Iris pigment epithelial cell (primary cell): Measurements from ENCODE around the gene MAOA.
"Not testable (repeated sequence)": the region's sequence is repeated elsewhere in the genome, so short reads cannot be mapped to it uniquely, and the experiment has no call there.

Experiments used
- DNase-seq: peaks from one replicate; pipeline ENCODE4 v3.0.0-alpha.2; 2011; ENCODE audit warnings: low read depth

The MAOA gene

DNA sequence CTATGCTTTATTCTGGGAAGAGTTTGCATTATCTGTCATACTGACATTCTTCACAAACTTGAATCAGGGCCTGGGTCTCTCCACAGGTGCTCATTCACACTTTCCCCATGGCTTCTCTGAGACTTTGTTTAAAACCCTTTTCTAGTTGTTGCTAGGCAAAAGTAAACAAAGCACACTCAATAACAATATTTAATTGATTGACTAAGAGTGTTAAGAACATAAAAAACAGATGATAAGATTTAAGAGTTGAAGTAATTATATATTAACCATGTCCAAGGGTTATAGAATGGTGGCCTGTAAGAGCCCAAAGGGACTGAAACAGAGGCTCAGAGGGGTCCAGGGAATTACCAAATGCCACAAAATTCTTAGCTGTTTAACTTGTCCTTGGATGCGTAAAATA, 7.1 kb downstream of the MAOA start:
- no peak for DNase-seq

DNA sequence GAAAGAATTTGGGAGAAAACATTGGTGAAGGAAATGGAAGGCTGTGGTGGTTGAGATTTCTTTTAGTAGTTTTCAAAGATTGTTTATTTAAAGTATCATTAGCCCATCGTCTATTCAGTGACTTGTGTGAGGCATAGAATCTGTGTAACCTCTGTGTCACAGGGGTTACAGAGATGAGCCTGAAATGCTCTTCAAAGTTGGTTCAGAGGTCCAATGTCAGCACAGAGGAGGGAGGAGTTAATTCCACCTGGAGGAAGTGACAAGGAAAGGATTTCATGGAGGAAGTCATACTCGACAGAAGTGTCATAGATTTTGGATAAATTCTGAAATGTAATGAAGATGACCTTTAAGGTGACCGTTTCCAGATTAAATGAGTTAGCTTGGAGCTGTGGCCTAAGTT, 8.2 kb downstream of the MAOA start:
- no peak for DNase-seq

GRCh38 chrX:43664708-43665107, 8.6 kb downstream of the MAOA start:
- no peak for DNase-seq

DNA sequence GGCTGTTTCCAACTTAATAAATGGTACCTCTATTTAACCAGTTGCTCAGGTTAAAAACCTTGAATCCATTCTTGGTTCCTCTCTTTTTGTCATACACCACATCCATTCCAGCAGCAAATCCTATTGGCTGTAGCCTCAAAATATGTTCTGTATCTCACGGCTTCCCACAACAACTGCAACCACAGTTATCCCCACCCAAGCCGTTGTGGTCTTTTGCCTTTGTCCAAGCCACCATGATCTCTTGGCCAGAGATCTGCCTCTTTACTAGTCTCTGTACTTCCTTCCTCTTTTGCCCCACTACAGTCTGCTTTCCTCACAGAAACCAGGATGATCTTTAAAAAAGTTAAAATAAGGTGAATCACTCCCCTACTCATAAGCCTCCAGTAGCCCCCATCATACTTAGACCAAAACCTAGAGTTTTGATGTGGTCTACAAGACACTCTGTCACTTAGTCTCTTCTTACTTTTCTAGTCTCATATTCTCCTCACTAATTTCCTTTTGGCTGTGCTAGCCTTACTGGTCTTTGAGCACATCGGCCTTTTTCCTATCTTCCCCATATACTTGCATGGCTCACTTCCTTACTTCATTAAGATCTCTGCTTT, 10.3 kb downstream of the MAOA start:
- no peak for DNase-seq

DNA sequence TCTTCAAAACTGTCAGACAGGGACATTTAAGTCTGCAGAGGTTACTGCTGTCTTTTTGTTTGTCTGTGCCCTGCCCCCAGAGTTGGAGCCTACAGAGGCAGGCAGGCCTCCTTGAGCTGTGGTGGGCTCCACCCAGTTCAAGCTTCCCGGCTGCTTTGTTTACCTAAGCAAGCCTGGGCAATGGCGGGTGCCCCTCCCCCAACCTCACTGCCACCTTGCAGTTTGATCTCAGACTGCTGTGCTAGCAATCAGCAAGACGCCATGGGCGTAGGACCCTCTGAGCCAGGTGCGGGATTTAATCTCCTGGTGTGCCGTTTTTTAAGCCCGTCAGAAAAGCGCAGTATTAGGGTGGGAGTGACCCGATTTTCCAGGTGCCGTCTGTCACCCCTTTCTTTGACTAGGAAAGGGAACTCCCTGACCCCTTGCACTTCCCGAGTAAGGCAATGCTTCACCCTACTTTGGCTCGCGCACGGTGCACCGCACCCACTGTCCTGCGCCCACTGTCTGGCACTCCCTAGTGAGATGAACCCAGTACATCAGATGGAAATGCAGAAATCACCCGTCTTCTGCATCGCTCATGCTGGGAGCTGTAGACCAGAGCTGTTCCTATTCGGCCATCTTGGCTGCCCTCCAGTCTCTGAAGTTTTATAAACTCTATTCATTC, 20.0 kb downstream of the MAOA start:
- not testable (repeated sequence) for DNase-seq

DNA sequence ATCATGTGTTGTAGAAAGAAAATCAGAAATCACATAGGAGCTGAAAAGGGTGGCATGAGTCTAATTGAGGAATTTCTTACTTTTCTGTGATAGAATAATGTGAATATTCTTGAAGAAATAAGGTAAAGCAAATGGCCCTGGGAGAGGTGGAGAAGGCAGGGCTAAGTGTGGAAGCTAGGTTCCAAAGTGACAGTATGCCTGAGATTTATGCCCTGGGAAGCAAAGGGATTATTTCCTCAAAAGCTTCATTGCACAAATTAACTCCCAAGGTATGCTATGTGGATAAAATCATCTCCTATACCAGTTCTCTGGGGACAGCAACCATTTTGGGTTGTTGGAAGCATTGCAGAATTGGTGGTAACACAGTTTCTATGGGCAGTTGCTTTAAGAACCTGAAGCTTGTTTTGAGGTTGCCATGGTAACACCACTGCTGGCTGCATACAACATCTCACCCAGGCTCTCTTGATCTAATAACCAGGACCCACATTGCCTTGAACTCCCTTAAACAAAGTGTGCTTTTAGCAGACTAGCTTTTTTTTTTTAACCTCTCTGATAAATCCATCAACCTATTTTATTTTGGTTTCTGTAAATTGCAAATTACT, 21.0 kb downstream of the MAOA start:
- peak; percentile 64 for DNase-seq

GRCh38 chrX:43677993-43678392, 21.9 kb downstream of the MAOA start:
- DNase-seq: no peak

GRCh38 chrX:43679058-43679457, 23.0 kb downstream of the MAOA start:
- no peak for DNase-seq

DNA sequence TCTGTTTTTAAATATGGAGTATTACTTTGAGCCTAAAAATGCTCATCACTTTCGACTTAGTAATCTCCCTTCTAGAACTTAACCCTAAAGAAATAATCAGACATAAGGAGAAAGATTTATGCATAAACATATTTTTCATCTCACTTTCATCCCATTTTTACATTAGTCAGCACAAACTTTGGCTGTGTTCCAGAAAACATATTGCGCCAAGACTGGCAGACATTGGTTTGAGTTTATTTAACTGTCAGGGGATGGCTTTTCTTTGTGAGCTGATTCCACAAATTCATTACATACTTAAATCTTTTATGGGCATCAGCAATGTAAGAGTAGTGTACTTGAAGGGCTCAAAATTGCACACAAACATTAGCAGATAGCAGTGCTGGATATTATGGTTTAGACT, 23.7 kb downstream of the MAOA start:
- DNase-seq: peak; percentile 72

- DNase-seq: no peak
Measured at GRCh38 chrX:43682726-43683125, 26.6 kb downstream of the MAOA start.

GRCh38 chrX:43685221-43685620, 29.1 kb downstream of the MAOA start:
- no peak for DNase-seq

DNA sequence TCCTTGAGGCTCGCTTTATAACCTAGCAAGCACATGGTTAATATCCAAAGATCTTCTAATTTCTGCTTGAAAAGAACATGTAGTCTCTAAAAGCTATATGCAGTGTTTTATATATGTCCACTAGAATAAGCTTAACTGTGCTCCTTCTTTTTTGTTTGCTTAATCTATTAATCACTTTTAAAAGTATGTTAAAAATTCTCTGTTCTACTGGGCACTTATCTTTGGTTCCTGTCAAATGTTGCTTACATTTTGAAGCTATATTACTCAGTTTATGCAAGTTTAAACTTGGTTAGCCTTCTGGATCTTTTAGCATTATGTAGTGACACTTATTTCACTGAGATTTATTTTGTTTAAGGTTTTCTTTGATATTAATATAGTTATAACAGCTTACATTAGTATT, 32.5 kb downstream of the MAOA start:
- DNase-seq: no peak

DNA sequence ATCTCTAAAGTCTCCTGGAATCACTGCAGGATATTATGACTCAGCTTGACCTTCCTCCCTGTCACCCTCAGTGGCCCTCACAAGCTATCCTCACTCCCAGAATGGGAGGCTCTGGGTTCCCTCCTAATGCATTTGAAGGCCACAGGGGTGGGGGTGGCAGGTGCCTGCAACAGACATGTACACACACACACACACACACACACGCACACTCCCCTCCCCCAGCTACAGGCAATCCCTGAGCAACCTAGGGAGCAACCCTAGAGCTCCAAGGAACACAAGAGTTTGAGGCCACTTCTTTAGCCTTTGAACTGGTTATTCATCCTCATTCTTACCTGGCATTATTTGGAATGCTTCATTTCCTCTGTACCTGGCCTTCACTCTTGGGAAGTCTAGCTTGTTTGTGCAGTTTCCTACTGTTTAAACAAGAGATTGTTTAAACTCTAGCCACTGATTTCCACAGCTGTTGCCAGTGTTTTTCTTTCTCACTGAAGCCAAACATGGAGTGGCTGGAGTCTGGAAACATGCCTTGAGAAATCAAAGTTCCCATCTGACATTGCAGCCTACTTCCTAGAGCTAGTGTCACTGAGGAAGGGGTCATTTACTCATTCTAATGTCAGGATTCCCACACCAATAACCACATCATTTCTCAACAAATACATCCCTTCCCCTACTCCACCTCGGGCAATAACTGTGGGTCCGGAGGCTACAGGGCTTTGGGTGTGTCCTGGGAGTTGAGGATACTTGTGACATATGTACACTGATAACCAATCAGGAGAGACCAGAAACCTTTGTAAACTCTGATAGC, 37.7 kb downstream of the MAOA start:
- no peak for DNase-seq

GRCh38 chrX:43699475-43699874, 43.4 kb downstream of the MAOA start:
- DNase-seq: no peak

DNA sequence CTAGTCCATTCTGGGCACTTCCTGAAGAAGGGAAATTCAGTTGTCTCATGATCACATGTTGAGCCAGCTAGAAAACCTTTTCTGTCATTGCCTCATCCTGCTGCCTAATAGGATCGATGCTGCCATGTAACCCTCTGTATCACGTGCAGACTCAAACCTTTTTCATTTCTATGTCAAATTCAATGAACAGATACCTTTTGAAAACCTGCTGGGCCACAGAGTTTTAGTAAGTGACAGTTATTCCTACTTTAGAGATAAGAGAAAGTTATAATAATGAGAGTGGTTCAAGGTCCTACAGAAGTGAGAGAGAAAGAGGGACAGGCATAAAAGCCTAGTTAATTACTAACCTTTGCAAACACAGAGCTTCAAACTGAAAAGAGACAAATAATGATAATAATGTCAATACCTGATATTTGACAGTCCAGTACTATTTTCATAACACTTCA, 46.0 kb downstream of the MAOA start:
- no peak for DNase-seq

DNA sequence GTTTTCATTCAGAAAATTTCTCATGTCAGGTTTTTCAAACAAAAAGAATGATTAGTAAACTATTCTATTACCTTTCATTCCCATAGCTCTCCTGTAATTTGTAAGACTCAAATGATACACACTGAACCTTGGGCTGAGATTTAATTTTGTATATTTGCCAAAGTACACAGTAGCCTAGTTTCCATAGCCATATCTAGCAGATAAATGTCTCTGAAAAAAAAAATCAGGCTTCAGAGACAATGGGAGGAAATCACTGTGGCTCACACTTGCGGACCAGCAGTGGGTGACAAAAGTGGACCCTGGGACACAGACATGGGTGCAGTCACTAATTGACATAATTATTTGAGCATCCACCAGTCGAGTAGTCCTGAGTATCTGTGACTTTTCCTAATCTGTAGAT, 46.6 kb downstream of the MAOA start:
- no peak for DNase-seq

- peak; percentile 61 for DNase-seq
Measured at GRCh38 chrX:43703211-43703791, 47.2 kb downstream of the MAOA start.

GRCh38 chrX:43706786-43707370, 50.8 kb downstream of the MAOA start:
- peak; percentile 28 for DNase-seq

GRCh38 chrX:43707812-43708548, 51.9 kb downstream of the MAOA start:
- DNase-seq: peak; percentile 57

- no peak for DNase-seq
Measured at GRCh38 chrX:43716144-43716543, 60.0 kb downstream of the MAOA start.

DNA sequence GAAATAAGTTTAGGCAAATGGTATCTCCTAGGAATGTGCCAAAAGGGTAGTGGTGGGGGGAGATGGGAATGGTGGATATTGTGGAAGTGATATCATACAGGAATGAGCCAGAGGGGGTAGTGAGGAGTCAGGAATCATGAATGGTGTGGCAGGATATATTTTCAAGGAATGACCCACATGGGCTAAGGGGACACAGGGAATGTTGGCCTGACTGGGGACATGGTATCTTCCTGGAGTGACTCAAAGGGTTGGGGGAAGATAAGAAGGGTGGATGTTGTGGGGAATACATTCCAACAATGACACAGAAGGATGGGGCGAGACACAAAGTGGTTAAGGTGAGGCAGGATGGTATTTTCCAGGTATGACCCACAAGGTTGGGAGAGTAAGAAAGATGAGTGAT, 60.6 kb downstream of the MAOA start:
- DNase-seq: no peak
